Immature natural killer cell (primary cell): ENCODE data around the gene ATXN7L1. TPM values are rescaled to one million over a fixed set of nuclear protein-coding genes. Genes with fewer than 3 reads are reported as not detected.

Source experiments
- DNase-seq, 3 donors: peaks; one replicate each; pipeline ENCODE4 v3.0.0; 2022; ENCODE audit warnings: mixed read lengths in 1 of 3
- H3K27ac Mint-ChIP-seq, 6 donors: one replicate each; pipeline ENCODE4 v1.8.0; 2020; ENCODE audit warnings: mixed read lengths in 6 of 6, mild to moderate bottlenecking in 5 of 6, inconsistent platforms in 4 of 6, moderate library complexity in 3 of 6
- H3K27me3 Mint-ChIP-seq, 3 donors: one replicate each; pipeline ENCODE4 v1.8.0; 2020 to 2021; ENCODE audit warnings: low read depth in 3 of 3, mild to moderate bottlenecking in 3 of 3, mixed read lengths in 3 of 3, moderate library complexity in 3 of 3, inconsistent platforms in 1 of 3
- H3K36me3 Mint-ChIP-seq, 3 donors: one replicate each; pipeline ENCODE4 v1.8.0; 2020; ENCODE audit warnings: mixed read lengths in 3 of 3, inconsistent platforms in 2 of 3, mild to moderate bottlenecking in 2 of 3
- H3K4me1 Mint-ChIP-seq, 2 donors: one replicate each; pipeline ENCODE4 v1.8.0; 2020; ENCODE audit warnings: inconsistent platforms in 2 of 2, mild to moderate bottlenecking in 2 of 2, mixed read lengths in 2 of 2, moderate library complexity in 1 of 2
- H3K4me3 Mint-ChIP-seq, 5 donors: one replicate each; pipeline ENCODE4 v1.8.0; 2020; ENCODE audit warnings: mild to moderate bottlenecking in 5 of 5, mixed read lengths in 5 of 5, inconsistent platforms in 3 of 5, moderate library complexity in 3 of 5
- H3K9me3 Mint-ChIP-seq, 6 donors: one replicate each; pipeline ENCODE4 v1.8.0; 2020; ENCODE audit warnings: mild to moderate bottlenecking in 6 of 6, mixed read lengths in 6 of 6, inconsistent platforms in 4 of 6, moderate library complexity in 3 of 6
- polyA plus RNA-seq, 3 donors: library from polyadenylated mRNA; unstranded; fragments of 300-500 nt; fragmentation: Illumina TruSeq; gene quantifications; one replicate each; pipeline ENCODE4 v1.2.3, GENCODE V29; 2021

The ATXN7L1 gene
- polyA plus RNA-seq, 3 donors from 2014 or later, result 3.8 to 21.1 (median 11.9) TPM

DNA sequence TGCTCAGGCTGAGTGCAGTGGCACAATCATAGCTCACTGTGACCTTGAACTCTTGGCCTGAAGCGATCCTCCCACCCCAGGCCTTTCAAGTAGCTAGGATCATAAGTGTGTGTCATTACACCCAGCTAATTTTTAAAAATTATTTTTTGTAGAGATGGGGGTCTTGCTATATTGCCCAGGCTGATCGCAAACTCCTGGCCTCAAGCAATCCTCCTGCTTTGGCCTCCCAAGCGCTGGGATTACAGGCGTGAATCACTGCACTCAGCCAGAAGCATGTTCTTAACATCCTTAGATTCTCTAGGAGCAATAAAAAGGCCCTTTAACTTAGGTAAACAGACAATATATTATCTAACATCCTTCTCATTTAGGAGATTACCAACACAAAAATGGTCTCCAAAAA, 256.8 kb downstream of the ATXN7L1 start:
- Mint-ChIP-seq H3K27ac (no peak overlapping the region), H3K27me3 (peaks cover 0 to 2% (median 1%) of the 10 kb centered on the region in 3 donors), H3K4me1 (no peaks in the 10 kb centered on the region), H3K4me3 (no peak overlapping the region), H3K36me3 (peaks cover 17 to 50% (median 32%) of the 10 kb centered on the region in 3 donors), H3K9me3 (no peaks in the 10 kb centered on the region)
- no peak for DNase-seq

DNA sequence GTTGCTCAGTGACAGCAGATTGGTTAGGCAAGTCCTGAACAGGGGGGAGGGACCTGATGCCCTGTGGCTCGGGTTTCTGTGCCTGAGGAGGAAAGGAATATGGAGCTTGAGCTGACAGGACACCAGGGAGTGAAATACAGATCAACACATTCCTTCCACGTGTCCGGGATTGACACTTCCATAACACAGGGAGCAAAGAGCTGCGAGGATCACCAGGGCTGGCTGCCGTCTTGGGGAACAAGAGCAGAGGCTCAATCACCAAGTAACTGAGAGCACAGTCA, 258.4 kb downstream of the ATXN7L1 start:
- H3K4me1 Mint-ChIP-seq, result no peaks in the 10 kb centered on the region
- no peaks in the 10 kb centered on the region for H3K9me3 Mint-ChIP-seq
- no peak overlapping the region for H3K4me3 Mint-ChIP-seq
- peaks cover 20 to 51% (median 35%) of the 10 kb centered on the region in 3 donors for H3K36me3 Mint-ChIP-seq
- DNase-seq, result no peak
- no peak overlapping the region for H3K27ac Mint-ChIP-seq
- peaks cover 0 to 4% (median 2%) of the 10 kb centered on the region in 3 donors for H3K27me3 Mint-ChIP-seq

DNA sequence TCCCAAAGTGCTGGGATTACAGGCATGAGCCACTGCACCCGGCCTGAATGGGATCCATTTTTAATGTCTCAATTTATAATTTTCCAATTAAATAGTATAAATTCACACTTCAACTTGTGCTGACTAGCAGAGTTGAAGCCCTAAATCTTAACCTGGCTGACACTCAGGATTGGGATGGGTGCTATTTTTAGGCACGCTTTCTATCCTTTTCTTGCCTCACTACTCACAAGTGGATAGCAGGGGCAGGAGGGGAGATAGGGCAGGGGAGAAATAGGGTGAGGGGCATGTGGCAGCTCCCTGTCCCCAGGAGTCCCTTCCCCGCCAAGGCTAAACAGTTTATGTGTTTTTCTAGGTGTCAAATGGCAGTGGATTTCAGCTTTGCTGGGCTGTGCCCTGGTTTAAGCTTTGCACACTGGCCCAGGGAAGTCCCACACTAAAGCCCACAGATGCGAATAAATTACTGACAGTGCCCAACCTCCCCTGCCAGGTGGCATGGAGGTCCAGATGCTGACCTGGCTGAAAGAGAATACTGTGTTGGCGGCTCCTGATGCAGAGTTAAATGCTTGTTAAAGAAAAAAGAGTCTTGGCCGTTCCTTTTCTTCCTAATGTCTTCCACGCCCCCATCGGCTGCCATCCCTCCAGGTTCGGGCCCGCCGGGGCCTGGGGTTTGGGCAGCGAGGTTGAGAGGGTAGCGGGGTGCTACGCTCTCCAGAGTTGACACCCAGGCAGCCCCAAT, 259.0 kb downstream of the ATXN7L1 start:
- DNase-seq, result no peak
- no peak overlapping the region for H3K4me3 Mint-ChIP-seq
- no peaks in the 10 kb centered on the region for H3K4me1 Mint-ChIP-seq
- no peak overlapping the region for H3K27ac Mint-ChIP-seq
- H3K9me3 Mint-ChIP-seq, result no peaks in the 10 kb centered on the region
- H3K27me3 Mint-ChIP-seq, result peaks cover 0 to 4% (median 4%) of the 10 kb centered on the region in 3 donors
- peaks cover 20 to 46% (median 30%) of the 10 kb centered on the region in 3 donors for H3K36me3 Mint-ChIP-seq

DNA sequence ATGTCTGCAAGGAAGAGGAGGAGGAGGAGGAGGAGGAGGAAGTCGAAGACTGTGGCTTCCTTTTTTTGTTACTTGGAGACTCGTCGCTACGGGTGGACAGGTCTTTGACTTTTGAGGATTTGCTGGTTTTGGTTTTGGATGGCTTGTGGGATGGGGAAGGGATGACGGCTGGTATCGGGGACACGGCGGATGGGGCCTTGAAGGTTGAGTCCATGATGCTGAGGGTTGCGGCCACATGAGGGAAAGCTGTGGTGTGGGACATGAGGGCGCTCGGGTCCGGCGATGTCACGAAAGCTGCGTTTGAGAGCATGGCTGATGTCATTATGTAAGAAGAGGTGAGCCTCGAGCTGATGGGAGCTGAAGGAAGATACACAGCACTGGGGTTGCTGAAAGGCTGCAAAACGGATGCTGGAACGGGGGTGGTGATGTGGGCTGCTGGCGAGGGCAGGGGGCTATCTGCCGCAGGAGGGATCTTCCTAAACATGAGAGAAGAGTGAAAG, 262.0 kb downstream of the ATXN7L1 start:
- Mint-ChIP-seq H3K4me3 (no peak overlapping the region), H3K27ac (peak overlapping the region in 1 of 6 donors; percentile 29)
- DNase-seq, result no peak

DNA sequence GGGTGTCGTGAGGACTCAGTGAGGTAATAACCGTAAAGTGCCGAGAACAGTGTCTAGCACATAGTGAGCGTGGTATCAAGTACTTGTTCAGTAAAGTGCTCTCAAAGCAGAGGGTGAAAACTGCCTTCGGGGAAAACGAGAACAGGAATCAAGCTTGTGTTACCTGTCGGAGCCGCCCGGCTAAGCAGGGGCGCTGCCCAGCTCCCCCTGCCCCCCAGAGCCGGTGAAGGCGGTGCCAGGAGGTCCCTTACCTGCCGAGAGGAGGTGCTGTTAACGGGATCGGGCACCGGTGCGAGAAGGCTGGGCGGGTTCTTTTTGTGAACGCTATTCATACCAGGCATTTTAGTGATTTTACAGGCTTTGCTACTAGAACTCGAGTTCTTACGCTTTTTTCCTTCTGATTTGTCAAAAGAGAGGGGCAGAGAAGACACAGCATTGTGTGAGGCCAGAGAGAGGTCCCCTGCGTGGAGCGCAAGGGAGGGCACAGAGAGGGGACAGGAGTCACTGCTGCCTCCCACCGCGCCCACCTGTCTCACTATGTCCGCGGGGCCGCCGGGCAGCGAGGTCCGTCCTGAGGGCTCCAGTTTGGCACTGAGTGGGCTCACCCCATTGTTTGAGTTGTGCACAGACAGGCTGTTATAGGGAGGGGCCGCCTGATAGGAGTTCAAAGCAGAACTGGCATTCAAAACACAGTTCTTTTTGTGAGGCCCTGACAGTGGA, 262.6 kb downstream of the ATXN7L1 start:
- Mint-ChIP-seq H3K9me3 (no peaks in the 10 kb centered on the region), H3K27me3 (peaks cover 0 to 4% (median 2%) of the 10 kb centered on the region in 3 donors), H3K4me1 (no peaks in the 10 kb centered on the region), H3K27ac (no peak overlapping the region), H3K36me3 (peaks cover 14 to 34% (median 19%) of the 10 kb centered on the region in 3 donors), H3K4me3 (no peak overlapping the region)
- no peak for DNase-seq

More for the DNA sequence above, 262.0 kb downstream of the ATXN7L1 start:
- Mint-ChIP-seq H3K27me3 (peaks cover 0 to 4% (median 2%) of the 10 kb centered on the region in 3 donors), H3K9me3 (no peaks in the 10 kb centered on the region), H3K4me1 (no peaks in the 10 kb centered on the region), H3K36me3 (peaks cover 15 to 34% (median 21%) of the 10 kb centered on the region in 3 donors)

DNA sequence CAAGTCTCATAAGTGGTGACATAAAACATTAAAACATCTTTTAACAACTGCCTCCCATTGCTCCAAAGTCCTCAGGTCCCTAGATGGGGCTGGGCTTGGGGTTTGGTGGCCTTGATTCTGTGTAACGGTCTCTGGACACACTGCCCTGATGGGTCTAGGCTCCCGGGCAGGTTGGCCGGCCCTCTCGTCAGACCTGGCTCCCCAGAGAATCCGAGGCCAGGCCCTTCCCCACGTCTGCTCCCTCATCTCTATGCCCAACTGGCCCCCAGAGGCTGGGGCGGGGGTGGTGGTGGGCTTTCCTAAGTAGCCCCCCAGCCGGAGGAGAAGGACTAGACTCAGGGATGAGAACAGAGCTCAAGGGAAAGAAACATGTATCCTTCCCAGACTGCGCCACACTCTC, 263.6 kb downstream of the ATXN7L1 start:
- no peak overlapping the region for H3K27ac Mint-ChIP-seq
- peaks cover 11 to 28% (median 17%) of the 10 kb centered on the region in 3 donors for H3K36me3 Mint-ChIP-seq
- no peak overlapping the region for H3K4me3 Mint-ChIP-seq
- H3K9me3 Mint-ChIP-seq, result no peaks in the 10 kb centered on the region
- peaks cover 0 to 4% (median 2%) of the 10 kb centered on the region in 3 donors for H3K27me3 Mint-ChIP-seq
- DNase-seq, result no peak
- no peaks in the 10 kb centered on the region for H3K4me1 Mint-ChIP-seq

DNA sequence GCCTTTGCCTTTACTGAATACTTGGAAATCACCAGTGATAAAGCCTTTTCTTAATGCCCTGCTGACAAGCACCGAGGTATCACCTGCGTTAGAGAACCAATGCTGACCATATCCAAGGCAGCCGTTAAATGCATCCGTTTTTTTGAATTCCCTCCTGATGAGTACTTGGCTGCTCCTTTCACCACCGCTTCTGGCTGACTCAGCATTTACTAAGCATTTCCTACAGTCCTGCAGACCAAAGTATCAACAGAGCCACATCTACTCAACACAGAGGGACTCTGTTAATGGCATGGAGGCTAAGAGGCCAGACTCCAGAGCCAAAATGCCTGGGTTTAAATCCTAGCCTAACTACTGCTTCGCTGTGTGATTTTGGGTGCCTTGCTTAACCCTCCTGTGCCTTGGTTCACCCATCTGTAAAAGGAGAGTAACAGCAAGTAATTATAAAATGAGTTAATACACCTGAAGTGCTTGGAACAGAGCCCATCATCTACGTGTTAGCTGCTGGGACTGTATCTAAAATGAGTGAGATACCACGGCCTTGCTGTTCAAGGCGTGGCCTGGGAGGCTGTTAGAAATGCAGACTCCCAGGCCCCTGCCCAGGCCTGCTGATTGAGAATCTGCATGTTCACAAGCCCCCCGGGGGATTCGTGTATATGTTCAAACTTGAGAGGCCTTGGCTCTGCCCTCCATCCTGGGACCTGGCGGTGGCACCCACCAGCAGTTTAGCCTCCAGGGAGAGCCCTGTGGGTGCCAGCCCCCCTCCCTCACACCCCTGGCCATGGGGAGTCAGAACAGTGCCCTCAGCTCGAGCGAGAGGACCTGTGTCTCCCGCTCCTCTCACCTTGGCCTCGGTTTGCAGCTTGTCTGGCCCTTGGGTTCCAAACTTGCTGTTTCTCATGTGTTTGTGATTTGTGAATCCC, 264.3 kb downstream of the ATXN7L1 start:
- no peak for DNase-seq
- H3K36me3 Mint-ChIP-seq, result peaks cover 14 to 30% (median 20%) of the 10 kb centered on the region in 3 donors

DNA sequence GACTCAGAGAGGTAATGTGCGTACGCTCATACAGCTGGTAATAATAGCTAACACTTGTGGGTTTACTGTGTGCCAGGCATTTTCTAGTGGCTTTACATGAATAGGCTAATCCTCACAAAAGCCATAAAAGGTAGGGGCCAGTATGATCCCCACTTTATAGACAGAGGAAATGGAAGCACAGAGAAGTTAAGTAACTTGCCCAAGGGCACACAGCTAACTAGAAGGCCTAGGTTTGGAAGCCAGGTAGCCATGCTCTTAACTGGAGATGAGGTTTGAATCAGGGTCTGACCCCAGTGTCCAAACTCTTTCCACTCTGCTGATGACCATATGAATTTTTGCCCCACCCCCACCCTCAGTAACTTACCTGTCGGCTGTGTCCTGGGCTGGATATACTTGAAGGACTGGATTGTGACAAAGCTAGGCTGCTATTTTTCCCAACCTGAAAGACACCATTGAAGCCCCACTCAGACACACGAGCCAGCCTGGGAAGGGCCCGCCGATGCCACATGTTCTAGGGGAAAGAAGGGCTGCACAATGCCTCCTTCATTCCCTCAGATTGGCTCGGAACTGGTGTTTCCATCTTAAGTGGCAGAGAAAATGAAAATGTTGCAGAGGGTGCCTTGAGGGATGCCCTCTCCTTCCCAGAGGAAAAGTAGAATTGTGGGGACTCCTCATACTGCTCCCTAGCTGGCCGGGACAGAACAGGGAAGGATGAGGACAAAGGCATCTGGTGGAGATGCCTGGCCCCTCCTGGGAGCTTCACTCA, 266.1 kb downstream of the ATXN7L1 start:
- Mint-ChIP-seq H3K4me3 (no peak overlapping the region), H3K27me3 (peaks cover 0 to 4% (median 2%) of the 10 kb centered on the region in 3 donors), H3K4me1 (no peaks in the 10 kb centered on the region), H3K36me3 (peaks cover 14 to 23% (median 22%) of the 10 kb centered on the region in 3 donors), H3K27ac (no peak overlapping the region), H3K9me3 (no peaks in the 10 kb centered on the region)
- no peak for DNase-seq

More for the DNA sequence above, 264.3 kb downstream of the ATXN7L1 start:
- H3K9me3 Mint-ChIP-seq, result no peaks in the 10 kb centered on the region
- H3K4me1 Mint-ChIP-seq, result no peaks in the 10 kb centered on the region
- H3K27ac Mint-ChIP-seq, result peak overlapping the region in 1 of 6 donors; percentile 28
- no peak overlapping the region for H3K4me3 Mint-ChIP-seq
- H3K27me3 Mint-ChIP-seq, result peaks cover 0 to 4% (median 2%) of the 10 kb centered on the region in 3 donors

DNA sequence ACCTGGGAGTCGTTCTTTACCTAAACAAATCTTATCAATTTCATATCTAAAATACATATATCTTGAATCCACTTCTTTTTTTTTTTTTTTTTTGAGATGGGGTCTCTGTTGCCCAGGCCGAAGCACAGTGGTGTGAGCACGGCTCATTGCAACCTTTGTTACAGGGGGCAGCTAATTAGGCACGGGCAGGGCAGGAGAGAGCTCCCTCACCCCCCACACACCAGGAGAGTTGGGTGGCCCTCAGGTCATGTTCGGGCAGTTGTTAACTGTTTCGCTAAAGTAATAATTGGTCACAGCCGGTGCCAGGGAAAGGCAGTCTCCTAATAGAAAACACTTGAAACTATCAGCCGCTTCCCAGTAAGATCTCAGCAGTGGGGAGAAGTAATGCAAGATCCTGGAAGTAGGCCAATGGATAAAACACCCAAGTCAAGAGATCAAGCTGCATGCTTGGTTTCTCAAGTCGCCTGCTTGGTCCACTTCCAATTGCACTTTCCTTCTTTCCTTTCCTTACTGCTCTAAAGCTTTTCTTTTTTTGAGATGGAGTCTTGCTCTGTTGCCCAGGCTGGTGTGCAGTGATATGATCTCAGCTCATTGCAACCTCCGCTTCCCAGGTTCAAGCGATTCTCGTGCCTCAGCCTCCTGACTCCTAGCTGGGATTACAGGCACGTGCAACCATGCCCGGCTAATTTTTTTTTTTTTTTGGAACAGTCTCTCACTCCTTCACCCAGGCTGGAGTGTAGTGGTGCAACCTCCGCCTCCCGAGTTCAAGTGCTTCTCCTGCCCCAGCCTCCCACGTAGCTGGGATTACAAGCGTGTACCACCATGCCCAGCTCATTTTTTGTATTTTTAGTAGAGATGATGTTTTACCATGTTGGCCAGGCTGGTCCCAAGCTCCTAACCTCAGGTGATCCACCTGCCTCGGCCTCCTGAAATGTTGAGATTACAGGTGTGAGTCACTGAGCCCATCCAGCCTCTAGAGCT, 273.8 kb downstream of the ATXN7L1 start:
- H3K36me3 Mint-ChIP-seq, result peaks cover under 1 to 7% (median 5%) of the 10 kb centered on the region in 3 donors
- no peak overlapping the region for H3K27ac Mint-ChIP-seq
- H3K4me1 Mint-ChIP-seq, result no peaks in the 10 kb centered on the region
- H3K4me3 Mint-ChIP-seq, result no peak overlapping the region
- DNase-seq, result no peak
- no peaks in the 10 kb centered on the region for H3K9me3 Mint-ChIP-seq
- H3K27me3 Mint-ChIP-seq, result peaks cover 6 to 10% (median 8%) of the 10 kb centered on the region in 3 donors

DNA sequence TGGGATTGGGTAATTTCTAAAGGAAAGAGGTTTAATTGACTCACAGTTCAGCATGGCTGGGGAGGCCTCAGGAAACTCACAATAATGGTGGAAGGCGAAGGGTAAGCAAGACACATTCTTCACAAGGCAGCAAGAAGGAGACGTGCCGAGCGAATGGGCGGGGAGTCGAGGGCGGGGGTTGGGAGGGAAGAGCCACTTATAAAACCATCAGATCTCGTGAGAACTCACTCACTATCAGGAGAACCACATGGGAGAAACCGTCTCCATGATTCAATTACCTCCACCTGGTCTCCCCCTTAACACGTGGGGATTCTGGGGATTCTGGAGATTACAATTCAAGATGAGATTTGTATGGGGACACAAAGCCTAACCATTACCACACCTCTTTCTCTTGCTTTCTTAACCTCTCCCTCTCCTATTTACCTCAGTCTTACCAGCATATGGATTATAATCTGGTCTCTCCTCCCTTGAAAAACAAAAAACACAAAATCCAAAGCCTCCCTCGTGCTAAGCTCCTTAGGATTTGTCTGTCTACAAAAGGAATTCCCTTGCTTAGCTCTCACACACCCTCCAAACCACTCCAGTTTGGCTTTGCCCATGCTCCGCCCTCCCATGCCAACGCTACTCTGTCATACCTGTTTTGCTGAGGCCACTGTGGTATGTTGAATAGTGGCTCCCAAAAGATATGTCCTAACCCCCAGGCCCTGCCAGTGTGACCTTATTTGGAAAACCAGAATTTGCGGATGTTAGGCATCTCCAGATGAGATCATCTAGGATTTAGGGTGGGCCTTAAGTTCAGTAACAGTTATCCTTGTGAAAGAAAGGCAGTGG, 275.5 kb downstream of the ATXN7L1 start:
- Mint-ChIP-seq H3K36me3 (peaks cover 0 to 4% (median 0%) of the 10 kb centered on the region in 3 donors), H3K4me1 (no peaks in the 10 kb centered on the region), H3K9me3 (no peaks in the 10 kb centered on the region), H3K27me3 (peaks cover 8 to 10% (median 8%) of the 10 kb centered on the region in 3 donors), H3K4me3 (no peak overlapping the region), H3K27ac (no peak overlapping the region)
- no peak for DNase-seq

DNA sequence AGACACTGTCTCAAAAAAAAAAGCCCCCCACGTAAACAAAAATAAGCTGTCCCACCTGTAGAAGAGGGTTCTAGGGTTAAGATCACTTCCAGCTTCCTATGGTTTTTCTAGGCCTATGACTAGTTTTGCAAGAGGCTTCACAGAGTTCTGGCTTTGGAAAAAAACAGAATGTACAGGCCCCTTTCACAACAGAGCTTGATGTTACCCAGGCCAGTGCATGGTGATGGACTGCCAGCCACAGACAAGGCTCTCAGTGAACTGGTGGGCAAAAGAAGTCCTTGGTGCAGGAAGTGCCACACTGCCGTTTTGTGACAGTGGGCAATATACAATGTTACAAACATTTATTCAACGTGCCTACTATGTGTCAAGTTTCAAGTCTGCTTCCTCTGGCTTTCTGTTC, 276.8 kb downstream of the ATXN7L1 start:
- DNase-seq, result no peak
- H3K27ac Mint-ChIP-seq, result no peak overlapping the region
- H3K4me3 Mint-ChIP-seq, result no peak overlapping the region
- no peaks in the 10 kb centered on the region for H3K9me3 Mint-ChIP-seq
- peaks cover 0 to 3% (median 0%) of the 10 kb centered on the region in 3 donors for H3K36me3 Mint-ChIP-seq
- H3K4me1 Mint-ChIP-seq, result no peaks in the 10 kb centered on the region
- H3K27me3 Mint-ChIP-seq, result peaks cover 8 to 12% (median 8%) of the 10 kb centered on the region in 3 donors
